Adrenal gland (tissue), 12 donors: ENCODE measurements around the gene GRID1. TPM values are rescaled to one million over a fixed set of nuclear protein-coding genes. Genes with fewer than 3 reads are reported as not detected.

Source experiments
- DNase-seq, 7 donors: peaks; one replicate each; pipeline ENCODE4 v3.0.0-alpha.2; 2019 to 2020
- H3K27ac ChIP-seq, 5 donors: fragments of 200-600 bp; sonication (generic) in 4 of 5; 1 replicate in 3 of 5; 2 replicates in 2 of 5; pipeline versions ENCODE4 v1.5.1 to v1.8.0; 2016 to 2020; ENCODE audit warnings: mild to moderate bottlenecking in 1 of 5
- H3K27me3 ChIP-seq: fragments of 200-600 bp; 2 replicates; pipeline ENCODE4 v1.8.0; 2021
- H3K36me3 ChIP-seq, 2 donors: fragments of 200-600 bp; replicated peaks in 1 of 2; 1 replicate in 1 of 2; 2 replicates in 1 of 2; pipeline versions ENCODE4 v1.5.1 to v1.8.0; 2018 to 2022
- H3K4me1 ChIP-seq, 2 donors: fragments of 200-600 bp; replicated peaks in 1 of 2; 1 replicate in 1 of 2; 2 replicates in 1 of 2; pipeline versions ENCODE4 v1.5.1 to v1.8.0; 2018 to 2021
- H3K4me3 ChIP-seq, 4 donors: fragments of 200-600 bp; sonication (generic) in 3 of 4; one replicate each; pipeline ENCODE4 v1.5.1; 2016 to 2018
- H3K9me3 ChIP-seq, 3 donors: fragments of 200-600 bp; sonication (generic) in 1 of 3; replicated peaks in 1 of 3; 1 replicate in 2 of 3; 2 replicates in 1 of 3; pipeline versions ENCODE4 v1.5.1 to v1.8.0; 2016 to 2021
- CTCF ChIP-seq, 6 experiments: fragments of 450-650 bp in 4 of 6; fragments of 200-600 bp in 2 of 6; sonication (generic) in 1 of 6; IDR thresholded peaks; 1 replicate in 5 of 6; 2 replicates in 1 of 6; pipeline versions ENCODE4 v1.5.1 to v1.8.0; 2016 to 2021; ENCODE audit warnings: antibody characterized with exemption in 6 of 6, mild to moderate bottlenecking in 2 of 6, moderate library complexity in 1 of 6
- POLR2A ChIP-seq, 2 donors: fragments of 450-650 bp; IDR thresholded peaks; one replicate each; pipeline ENCODE4 v1.6.1; 2017; ENCODE audit warnings: antibody characterized with exemption in 2 of 2, mild to moderate bottlenecking in 2 of 2, moderate library complexity in 1 of 2
- whole genome bisulfite sequencing, 4 donors: extraction: QIAGEN DNeasy Blood & Tissue Kit in 2 of 4; methylation state at CpG; one replicate each; pipeline versions ENCODE4 v1.1.5 to v1.1.7; 2013 to 2017; 5-methylcytosine and 5-hydroxymethylcytosine counted together
- intact Hi-C, 2 donors: fragments of 100-400 bp; cut with DNase I; formaldehyde crosslinking; loops; one replicate each; pipeline versions ENCODE4 v1.14.1 to v1.15.0; 2022 to 2023
- polyA plus RNA-seq, 3 donors: library from polyadenylated mRNA; stranded (reverse); fragments of 200-250 nt in 2 of 3; fragments of 350-450 nt in 1 of 3; fragmentation: Illumina TruSeq in 1 of 3; extraction: RNeasy Lipid Tissue Mini Kit (QIAGEN cat#74804) in 1 of 3; gene quantifications; one replicate each; pipeline ENCODE4 v1.2.3, GENCODE V29; 2013 to 2014
- total RNA-seq, 9 donors: library from RNA; depleted of rRNA in 4 of 9; stranded (reverse); fragments of >200 nt in 4 of 9; fragments of 120-200 nt in 1 of 9; fragmentation: NEBNext Ultra II Directional in 1 of 9; extraction: Animal tissue kit (Norgen Biotek cat#: 25700) in 1 of 9; gene quantifications; one replicate each; pipeline versions ENCODE4 v1.1.0 to v1.2.4, GENCODE V29; 2013 to 2023
- donor health status: healthy with polysubstance abuse.
- donor health status: Bipolar disorder and iron deficiency.
- donor health status: DM: yes; HTN: yes; CAD: no.
- donor health status: DM: no; HTN: no; CAD: no.
- donor health status: DM: no; HTN: no; CAD: no.
- donor health status: DM: yes; HTN: yes; CAD: no.

GRID1 gene
- total and polyA plus RNA-seq, 12 donors: 2.2 to 8.0 (median 4.1) TPM

DNA sequence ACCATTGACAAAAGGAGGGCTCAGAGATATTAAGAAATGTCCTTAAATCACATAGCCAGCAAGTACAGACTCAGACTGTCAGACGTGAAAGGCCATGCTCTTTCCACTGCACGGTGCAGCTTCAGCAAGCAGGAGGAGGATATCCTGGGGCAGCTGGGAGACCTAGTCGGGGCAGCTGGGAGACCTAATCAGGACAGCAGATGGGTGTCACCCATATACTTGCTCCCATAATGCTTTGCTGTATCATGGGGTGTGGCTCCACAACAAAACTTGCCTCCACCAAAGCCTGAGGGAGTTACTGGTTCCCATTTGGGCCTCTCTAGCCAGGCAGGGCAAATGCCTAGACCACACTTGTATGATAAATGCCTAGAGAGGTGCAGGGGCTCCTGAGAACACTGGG is 55.4 kb downstream of the GRID1 start:
- TF ChIP-seq CTCF (IDR thresholded peaks at IDR 0.05) (no peak), POLR2A (IDR thresholded peaks at IDR 0.05) (no peak)
- Histone ChIP-seq H3K4me3 (no peak overlapping the region), H3K4me1 (no peaks in the 10 kb centered on the region), H3K9me3 (no peaks in the 10 kb centered on the region), H3K27me3 (no peaks in the 10 kb centered on the region), H3K27ac (no peak overlapping the region), H3K36me3 (no peaks in the 10 kb centered on the region)
- intact Hi-C loops: no loop called here
- 45 to 80% (median 76%) methylated on average over 3 of the region's 3 CpGs for WGBS, 4 donors
- no peak for DNase-seq

- Histone ChIP-seq H3K4me1 (no peaks in the 10 kb centered on the region), H3K27me3 (no peaks in the 10 kb centered on the region), H3K36me3 (no peaks in the 10 kb centered on the region), H3K4me3 (no peak overlapping the region), H3K27ac (no peak overlapping the region), H3K9me3 (no peaks in the 10 kb centered on the region)
- DNase-seq: no peak
- 14 to 38% (median 24%) methylated on average over 1 of the region's 1 CpG for WGBS, 4 donors
- TF ChIP-seq CTCF (IDR thresholded peaks at IDR 0.05) (no peak), POLR2A (IDR thresholded peaks at IDR 0.05) (no peak)
- intact Hi-C loops: no loop called here
These were observed 55.9 kb downstream of the GRID1 start for GRCh38 chr10:86310702-86311101.

GRCh38 chr10:86310291-86310690 is 56.3 kb downstream of the GRID1 start:
- no peaks in the 10 kb centered on the region for H3K36me3 ChIP-seq
- WGBS, 4 donors: 97% methylated on average over 2 of the region's 2 CpGs; no CpG with 5 or more reads in 1 of the 4 donors
- no peak for DNase-seq

DNA sequence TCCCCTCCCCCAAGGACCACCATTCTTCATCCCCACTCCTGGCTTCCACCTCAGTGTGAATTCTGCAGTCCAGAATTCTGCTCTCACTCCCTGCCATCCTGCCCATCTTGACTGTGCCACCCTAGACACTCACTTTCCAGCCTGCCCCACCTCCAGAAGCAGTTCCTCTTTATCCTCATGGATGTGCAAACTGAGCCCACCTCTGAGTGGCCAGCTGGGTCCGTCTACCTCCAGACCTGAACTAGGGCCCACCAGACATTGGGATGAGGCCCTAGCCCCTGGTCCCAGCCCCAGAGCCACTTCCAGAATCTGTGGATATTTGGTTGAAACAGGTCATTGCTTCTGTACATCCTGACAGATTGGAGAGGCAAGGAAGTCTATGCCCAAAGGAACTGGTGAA is 58.5 kb downstream of the GRID1 start:
- no peak for DNase-seq
- Histone ChIP-seq H3K4me3 (no peak overlapping the region), H3K27me3 (no peaks in the 10 kb centered on the region), H3K4me1 (no peaks in the 10 kb centered on the region), H3K36me3 (no peaks in the 10 kb centered on the region), H3K27ac (no peak overlapping the region), H3K9me3 (no peaks in the 10 kb centered on the region)
- intact Hi-C loops: no loop called here
- no peak for TF ChIP-seq CTCF (IDR thresholded peaks at IDR 0.05)
- no peak for TF ChIP-seq POLR2A (IDR thresholded peaks at IDR 0.05)
- WGBS, 4 donors: 39 to 71% (median 58%) methylated on average over 1 of the region's 1 CpG

More at GRCh38 chr10:86310291-86310690, 56.3 kb downstream of the GRID1 start:
- intact Hi-C loops: no loop called here
- H3K9me3 ChIP-seq: no peaks in the 10 kb centered on the region
- H3K4me3 ChIP-seq: no peak overlapping the region
- H3K27ac ChIP-seq: no peak overlapping the region
- H3K27me3 ChIP-seq: no peaks in the 10 kb centered on the region
- TF ChIP-seq CTCF (IDR thresholded peaks at IDR 0.05): no peak
- no peak for TF ChIP-seq POLR2A (IDR thresholded peaks at IDR 0.05)
- no peaks in the 10 kb centered on the region for H3K4me1 ChIP-seq
